GM21528 (cell line): ENCODE results near the gene AHNAK.
"Not testable (repeated sequence)": the region's sequence is repeated elsewhere in the genome, so short reads cannot be mapped to it uniquely, and the experiment has no call there.

ENCODE experiments used
- ATAC-seq: cut with Tn5 transposase; IDR thresholded peaks from one replicate; pipeline ENCODE4 v1.9.1; 2021; ENCODE audit warnings: mild to moderate bottlenecking, moderate library complexity; ENCODE audit not compliant: unreplicated experiment, low FRiP score

AHNAK gene

DNA sequence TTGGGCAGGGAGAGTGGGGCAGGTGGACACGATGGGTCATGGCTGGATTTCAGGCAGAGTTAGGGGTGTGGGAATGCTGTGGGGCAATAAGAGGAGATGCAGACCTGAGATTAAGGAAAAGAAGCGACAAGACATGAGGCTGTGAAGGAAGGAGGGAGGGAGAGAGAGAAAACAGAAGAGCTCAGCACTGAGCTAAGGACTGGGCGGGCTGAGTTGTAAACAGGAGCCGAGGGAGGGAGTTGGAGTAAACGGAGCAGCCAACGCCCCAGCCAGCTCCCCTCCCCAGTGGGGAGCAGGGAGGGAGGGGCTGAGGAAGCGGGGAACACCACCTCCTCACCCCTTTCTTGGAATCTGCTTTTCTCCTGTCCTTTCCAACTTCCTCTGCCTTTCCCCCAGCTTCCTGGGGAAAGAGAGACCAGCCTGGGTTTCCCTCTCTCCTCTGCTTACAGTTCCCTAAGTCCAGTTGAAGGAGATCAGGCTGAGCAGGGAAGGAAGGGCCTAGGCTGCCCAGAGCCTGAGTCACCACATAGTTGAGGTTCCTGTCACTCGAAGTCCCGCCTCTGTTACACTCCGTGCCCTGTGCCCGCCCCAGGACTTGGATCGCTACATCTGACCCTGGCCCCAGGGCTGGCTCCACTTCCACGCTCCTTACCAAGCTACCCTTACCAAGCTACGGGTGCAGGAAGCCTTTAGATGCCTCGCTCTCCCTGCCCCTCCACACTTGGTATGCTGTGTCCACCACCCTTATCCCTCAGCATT, 6.7 kb upstream of the AHNAK start:
- no peak for ATAC-seq

DNA sequence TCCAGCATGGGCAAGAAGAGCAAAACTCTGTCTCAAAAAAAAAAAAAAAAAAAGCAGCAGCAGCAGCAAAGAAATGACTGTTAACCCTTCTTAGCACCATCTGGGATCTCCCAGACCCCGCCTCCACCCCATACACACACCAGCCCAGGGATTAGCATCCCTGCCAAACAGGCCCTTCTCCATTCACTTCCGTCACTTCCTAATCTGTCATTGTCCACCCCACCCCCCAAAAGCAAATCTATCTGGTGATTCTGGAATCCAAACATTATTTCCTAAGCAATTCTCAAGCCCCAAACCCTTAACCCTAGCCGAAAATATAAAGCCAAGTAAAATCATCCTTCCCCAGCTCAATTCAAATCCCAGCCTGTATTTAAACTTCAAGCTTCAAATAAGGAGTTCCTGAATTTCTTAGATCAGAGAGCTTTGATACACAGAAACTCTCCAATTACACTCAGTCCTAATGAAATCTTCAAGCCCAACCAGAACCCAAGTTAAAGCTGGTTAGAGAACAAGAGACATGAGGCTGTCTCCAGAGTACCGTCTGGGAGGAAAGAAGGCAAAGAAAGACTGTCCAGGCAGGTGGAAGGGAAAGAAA, 6.0 kb upstream of the AHNAK start:
- ATAC-seq = no peak

GRCh38 chr11:62550478-62550877, 3.9 kb upstream of the AHNAK start:
- not testable (repeated sequence) for ATAC-seq

- no peak for ATAC-seq
Measured at GRCh38 chr11:62548545-62549335, 2.1 kb upstream of the AHNAK start.

GRCh38 chr11:62547691-62548281, 1.2 kb upstream of the AHNAK start:
- no peak for ATAC-seq

GRCh38 chr11:62546929-62547625, 471 bp upstream of the AHNAK start:
- ATAC-seq = no peak

DNA sequence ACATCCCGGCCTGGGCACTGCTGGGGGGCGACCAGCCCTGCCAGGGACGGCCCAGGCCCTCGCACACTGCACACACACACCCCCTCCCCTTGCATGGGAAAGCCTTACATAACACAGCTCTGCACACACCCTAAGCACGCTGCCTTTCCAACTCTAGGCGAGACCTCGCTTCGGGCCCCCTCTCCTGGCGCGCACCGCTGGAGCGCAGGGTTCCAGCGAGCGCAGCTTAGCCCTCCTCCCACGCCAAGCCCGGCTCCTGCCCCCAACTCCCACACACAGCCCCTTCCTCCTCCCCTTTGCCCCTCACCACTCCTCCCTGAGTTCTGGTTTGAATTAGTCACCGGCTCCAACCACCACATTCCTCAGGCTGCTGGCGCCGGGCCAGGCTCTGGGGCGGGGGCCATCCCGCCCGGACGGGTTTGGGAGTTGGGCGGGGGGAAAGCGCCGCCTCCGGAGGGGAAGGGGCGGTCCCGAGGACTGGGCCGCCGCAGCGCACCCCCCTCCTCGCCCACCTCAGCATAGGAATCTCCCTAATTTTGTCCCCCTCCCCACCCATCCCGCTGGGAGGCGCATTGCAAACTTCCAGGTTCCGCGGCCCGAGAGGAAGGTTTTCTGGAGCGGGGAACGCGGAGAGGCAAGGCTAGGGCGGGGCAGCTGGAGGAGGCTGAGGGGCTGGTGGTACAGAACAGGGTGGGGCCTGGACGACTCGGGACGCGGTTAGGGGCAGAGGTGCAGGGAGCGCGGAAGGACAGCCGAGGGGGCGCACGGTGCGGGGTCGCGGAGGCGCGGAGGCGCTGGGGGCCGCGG, 966 bp downstream of the AHNAK start:
- no peak for ATAC-seq

DNA sequence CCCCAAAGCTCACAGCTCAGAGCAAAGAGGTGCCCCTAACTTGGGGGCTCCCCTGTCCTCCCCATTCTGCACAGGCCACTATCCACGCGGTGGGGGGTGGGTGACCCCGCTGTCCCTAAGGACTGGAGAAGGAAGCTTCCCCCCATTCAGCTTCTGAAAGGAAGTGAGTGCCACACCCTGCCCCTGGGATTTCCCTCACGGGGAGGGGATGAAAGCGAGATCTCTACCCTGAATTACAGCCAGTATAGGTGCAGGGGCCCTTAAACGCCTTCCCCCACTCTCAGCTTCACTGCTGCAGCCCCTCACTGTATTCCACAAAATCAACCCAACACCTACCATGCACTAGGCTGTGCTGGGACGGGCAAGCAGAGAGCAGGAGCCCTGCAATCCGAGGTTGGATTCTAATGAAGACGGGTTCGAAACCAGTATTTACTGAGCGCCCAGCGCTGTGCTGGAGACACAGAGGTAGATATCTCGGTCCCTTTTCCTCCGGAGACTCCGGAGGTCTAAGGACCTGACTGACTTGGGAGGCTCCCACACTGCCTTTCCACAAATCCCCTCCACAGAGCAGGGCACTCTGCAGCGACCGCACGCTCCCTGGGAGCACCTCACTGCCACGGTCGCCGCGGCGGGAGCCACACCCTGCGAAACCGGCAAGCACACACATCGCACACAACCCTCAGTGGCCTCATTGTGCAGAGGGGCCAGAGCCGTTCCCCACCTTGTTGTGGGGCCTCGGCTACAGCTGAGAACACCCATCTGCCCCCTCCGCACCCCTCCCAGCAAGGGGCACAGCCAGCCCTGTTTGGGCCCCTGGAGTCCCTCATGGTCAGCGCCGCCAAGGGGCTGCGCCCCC, 1.8 kb downstream of the AHNAK start:
- ATAC-seq = no peak

GRCh38 chr11:62543680-62544444, 2.7 kb downstream of the AHNAK start:
- no peak for ATAC-seq

DNA sequence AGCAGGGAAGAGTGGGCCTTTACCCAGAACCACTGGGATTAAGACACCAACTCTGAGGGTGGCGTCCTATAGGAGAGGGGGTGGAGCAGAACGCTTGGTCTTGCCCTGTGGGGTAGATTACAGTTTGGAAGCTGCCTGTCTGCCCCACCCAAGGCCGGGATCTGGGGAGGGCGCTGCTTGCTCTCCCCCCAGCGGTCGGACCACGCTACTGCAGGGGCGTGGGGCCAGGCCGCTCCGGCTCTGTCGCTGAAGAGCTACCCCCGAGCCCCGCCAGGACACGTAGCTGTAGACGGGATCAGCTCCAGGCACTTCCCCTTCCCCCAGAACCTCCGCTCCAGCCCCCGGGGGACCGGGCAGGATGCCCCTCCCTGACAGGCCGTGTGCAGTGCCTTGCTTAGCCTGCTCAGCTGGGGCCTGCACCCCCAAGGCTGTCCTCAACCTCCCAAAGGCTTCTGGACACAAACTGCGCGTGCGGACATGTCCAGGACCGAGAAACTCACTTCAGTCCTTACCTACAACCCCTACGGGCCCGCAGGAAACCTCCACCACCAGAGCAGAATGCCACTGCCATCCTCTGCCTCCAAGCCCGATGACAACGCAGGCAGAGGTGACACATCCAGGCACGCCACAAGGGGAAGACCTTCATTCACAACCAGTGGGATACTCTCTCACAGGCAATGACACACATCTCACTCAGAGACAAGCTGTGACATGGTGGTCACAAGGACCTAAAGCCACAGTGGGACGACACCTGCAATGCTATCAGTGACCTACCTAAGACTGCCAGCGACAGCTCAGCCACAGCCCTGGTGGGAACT, 3.6 kb downstream of the AHNAK start:
- ATAC-seq = no peak

DNA sequence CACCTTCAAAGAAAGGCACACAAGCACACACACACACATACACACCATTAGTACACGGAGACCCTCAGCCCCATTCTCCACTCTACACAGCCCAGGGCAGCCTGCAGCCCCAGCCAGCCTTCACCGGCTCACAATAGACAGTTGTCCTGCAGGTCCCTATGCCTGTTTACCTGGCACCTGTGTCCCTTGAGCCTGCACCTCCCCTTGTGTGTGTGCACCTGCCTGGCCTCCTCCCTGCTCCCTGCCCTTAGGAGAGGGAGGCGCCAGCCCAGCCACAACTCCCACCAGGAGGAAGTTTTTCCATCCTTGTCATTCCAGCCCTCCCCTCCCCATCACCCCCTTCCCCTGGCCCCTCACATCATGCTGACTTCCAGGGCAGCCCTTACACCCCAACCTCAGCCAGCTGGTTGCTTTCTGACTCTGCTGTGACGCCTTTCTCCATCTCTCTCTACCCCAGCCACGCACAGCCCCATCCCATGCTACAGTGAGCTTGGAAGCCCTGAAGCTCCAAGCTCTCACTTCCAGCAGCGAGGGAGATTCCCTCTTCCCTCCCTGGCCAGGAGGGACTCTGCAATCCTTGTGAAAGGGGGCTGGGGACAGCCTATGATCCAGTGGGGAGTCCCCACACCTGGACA, 4.4 kb downstream of the AHNAK start:
- ATAC-seq = no peak

- ATAC-seq = peak; percentile 51
Measured at GRCh38 chr11:62540804-62541701, 5.6 kb downstream of the AHNAK start.

- no peak for ATAC-seq
Measured at GRCh38 chr11:62539238-62539925, 7.2 kb downstream of the AHNAK start.

DNA sequence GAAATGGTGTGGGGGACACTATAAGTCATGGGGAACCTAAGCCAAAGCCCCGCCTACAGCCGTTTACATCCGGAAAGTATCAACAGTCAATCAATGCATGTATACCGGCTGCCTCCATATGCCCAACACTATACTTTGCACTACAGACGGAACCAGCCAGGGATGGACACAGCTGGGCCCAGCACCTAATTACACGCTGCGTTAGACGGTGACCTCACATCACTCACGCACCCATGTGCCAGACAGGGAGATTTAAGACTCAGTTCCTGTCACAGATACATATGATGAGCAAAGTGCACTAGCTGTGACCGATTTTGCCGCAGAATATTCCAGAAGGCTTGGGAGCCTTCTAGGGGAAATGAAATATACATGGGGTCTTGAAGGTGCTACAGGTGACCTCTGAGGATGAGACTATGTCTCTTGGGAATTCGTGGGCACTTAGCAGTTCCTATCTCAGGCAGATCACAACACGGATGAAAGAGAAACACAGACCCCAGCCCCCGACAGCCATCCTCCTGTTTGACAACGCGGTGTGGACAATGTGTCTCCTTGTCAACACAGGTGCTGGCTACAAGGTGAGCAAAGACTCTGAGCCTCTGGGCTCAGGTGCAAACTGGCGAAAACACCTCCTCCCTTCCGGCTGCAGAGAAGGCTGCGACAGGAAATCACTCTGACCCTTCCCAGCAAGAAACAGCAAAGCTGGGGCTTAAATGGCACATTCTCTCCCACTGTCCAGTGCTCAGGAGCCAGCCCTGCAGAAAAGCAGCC, 8.0 kb downstream of the AHNAK start:
- ATAC-seq = no peak
